ENCODE results near the gene GNB3.

Gene GNB3

DNA sequence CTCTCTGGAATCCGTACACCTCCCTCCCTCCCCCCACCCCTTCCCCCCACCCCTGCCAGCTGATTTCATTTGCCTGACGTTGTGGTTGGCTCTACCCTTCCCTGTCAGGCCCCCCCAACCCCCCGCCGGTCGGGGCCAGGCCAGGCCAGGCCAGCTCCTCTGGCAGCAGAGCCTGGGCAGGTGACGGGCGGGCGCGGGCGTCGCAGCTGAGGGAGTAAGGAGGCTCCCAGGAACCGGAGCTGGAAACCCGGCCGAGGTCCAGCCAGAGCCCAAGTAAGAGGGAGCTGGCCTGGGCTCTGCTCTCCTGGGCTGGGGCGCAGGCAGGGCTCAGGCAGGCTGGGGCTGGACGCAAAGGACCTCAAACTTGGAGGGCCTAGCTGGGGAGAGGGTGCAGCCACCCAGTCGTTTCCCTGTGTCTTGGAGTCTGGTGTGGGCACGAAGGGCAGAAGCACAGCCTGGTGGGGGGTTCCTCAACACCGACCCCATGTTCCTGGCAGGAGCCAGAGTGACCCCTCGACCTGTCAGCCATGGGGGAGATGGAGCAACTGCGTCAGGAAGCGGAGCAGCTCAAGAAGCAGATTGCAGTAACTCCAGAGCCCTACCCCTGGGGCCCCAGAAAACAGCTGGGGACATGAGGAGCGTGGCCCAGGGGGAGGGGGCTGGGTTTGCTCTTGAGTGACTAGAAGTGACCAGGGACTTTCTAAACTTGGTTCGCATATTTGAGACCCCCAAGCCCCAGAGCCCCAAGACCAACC, at the start of gene GNB3:
Gene GNB3, plus strand, starts transcription at position 165 of the 755 bp plus-strand sequence. Its CDS starts 363 bp downstream, at position 528.
- DNase-seq (ENCODE audit: low read depth), result no peak
- no peak within 1 kb of the TSS for H3K4me3 ChIP-seq (ENCODE audit: low read depth, low read length)

DNA sequence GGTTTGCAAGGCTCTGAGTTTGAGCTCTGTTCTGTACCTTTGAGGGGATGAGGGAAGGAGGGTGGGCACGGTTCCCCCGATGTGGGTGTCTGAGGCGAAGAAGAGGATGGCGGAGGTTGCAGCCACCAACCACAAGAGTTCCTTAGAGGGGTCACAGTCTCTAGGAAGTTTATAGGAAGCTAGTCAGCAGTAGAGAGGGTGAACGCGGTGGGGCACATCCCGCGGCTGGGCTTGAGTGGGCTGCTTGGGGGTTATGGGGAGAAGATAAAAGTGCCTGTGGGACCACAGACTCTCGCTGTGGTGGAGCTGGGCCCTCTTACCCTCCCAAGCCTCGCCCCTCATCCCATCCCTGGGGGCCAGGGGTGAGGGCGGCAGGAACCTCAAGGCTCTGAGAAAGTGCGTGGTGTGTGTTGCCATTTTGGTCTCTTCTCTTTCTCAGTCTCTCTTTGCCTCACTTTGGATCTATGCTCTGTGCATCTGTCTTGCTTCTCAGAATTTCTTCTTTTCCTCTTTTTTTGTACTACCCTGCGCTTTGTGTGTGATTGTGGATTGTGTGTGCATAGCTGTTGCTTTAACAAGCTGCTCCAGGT, 48.7 kb upstream of the GNB3 start:
- no peak for DNase-seq (ENCODE audit: low read depth)
- H3K4me3 ChIP-seq (ENCODE audit: low read depth, low read length), result no peak overlapping the region

DNA sequence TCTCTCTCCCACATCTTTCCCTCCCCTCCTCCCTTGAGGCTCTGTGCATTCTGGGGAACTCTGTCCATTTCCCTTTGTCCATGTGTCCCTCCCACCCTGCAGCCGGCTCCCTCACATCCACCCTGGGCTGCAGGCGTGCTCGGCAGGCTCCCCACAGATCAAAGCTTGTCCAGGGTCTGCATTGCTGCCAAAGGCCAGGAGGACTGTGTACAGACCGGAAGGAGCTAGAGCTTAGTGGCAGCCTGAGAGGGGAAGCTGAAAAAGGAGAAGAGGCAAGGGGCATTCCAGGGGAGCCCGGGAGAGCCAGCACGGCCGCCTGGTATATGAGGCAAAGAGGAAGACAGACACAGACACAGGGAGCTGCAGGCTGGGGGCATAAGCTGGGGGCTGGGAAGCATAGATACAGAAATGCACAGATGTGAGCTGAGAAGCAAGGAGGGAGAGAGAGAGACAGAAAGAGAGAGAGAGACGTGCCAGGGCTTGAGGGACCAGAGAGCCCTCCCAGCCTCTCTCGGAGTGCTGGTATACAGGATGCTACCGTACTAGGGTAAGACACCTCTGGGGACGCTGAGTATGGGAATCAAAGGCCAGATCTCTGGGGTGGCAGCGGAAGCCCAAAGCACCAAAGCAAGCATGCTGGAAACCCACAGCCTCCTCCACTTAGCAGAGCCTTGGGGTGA, 48.1 kb upstream of the GNB3 start:
- no peak for DNase-seq (ENCODE audit: low read depth)
- H3K4me3 ChIP-seq (ENCODE audit: low read depth, low read length), result no peak overlapping the region

DNA sequence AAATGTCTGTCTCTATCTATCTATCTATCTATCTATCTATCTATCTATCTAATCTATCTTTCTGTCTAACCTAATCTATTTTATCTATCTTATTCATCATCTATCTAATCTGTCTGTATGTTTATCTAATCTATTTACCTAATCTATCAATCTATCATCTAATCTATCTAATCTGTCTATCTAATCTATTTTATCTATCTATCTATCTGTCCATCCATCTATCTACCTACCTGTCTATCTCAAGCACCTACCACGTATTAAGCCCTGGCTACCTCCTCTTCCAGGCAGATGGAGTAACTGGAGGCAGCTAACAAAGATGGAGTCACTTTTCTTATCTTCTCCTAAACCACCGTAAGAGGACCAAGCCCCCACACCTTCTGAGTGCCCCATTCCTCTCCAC, 45.6 kb upstream of the GNB3 start:
- H3K4me3 ChIP-seq (ENCODE audit: low read depth, low read length), result no peak overlapping the region
- no peak for DNase-seq (ENCODE audit: low read depth)

DNA sequence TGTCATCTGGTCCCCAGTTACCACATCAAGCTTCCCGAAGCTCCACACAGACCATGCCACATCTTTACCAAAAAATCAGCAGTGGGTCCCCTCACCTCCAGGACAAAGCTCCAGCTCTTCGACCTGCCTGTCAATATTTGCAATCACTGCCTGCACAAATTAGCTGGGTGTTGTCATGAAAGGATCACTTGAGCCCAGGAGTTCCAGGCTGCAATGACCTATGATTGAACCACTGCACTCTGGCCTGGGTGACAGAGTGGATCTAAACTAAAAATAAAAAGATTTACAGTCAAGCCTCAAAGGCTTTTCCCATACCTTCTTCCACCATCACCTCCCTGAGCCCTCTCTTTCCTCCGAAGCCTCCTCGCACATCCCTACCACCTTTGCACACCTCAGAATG, 44.1 kb upstream of the GNB3 start:
- no peak for DNase-seq (ENCODE audit: low read depth)
- no peak overlapping the region for H3K4me3 ChIP-seq (ENCODE audit: low read depth, low read length)

DNA sequence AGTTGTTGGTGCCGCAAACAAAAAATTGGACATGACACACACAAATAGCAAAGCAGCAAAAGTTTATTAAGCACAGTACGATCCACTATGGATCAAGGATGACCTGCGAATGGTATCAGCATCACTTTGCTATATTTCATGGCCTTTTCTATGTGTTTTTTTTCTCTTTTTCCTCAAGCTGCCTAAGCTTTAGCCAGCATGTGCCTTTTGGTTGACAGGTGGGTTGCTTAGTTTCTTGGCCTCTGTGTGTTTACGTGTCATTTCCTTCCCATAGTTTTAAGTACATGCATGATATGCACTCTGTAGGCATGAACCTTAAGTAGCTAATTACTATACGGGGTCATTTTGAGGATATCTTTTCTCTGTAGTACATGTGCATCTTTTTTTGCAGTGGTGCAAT, 41.6 kb upstream of the GNB3 start:
- no peak for DNase-seq (ENCODE audit: low read depth)
- no peak overlapping the region for H3K4me3 ChIP-seq (ENCODE audit: low read depth, low read length)

DNA sequence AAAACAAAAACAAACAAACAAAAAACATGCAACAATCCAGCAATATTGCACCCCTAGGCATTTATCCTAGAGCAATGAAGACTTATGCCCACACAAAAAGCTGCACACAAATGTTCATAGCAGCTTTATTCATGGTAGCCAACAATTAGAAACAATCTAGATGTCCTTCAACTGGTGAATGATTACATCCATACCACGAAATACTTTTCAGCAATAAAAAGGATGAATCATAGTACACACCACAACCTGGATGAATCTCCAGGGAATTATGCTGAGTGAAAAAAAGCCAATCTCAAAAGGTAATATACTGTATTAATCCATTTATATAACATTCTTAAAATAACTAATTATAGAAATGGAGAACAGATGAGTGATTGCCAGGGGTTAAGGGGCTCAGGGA, 33.6 kb upstream of the GNB3 start:
- no peak overlapping the region for H3K4me3 ChIP-seq (ENCODE audit: low read depth, low read length)
- DNase-seq (ENCODE audit: low read depth), result no peak

DNA sequence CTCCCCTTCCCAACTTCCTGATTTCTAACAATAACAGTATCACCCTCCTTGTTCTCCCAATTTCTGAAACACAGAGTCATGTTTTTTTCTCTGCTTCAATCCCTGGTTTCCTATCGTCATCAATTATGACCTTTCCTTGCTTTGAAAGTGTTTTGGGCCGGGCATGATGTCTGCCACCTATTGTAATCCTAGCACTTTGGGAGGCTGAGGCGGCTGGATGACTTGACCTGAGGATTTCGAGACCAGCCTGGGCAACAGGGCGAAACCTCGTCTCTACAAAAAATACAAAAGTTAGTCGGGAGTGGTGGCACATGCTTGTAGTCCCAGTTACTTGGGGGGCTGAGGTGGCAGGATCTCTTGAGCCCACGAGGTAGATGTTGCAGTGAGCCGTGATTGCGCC, 31.7 kb upstream of the GNB3 start:
- H3K4me3 ChIP-seq (ENCODE audit: low read depth, low read length), result no peak overlapping the region
- DNase-seq (ENCODE audit: low read depth), result no peak

DNA sequence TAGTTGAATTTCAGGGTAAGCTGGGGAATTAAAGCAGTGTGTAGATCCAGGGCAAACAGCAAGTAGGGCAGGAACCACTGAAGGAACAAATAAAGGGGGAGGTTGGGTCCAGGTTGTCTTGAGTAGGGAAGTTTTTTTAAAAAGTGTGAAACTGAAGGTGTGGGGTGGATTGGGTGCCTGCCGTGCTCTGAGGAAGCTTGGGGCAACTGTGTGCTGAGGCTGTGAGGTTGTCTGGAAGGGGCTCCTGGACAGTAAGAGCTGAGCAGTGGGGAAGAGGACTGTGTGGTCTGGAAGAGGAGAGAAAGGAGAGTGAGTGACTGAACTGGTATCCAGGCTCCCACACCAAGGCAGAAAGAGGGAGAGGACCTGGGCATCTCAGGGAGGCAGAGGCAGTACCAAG, 30.0 kb upstream of the GNB3 start:
- DNase-seq (ENCODE audit: low read depth), result no peak
- no peak overlapping the region for H3K4me3 ChIP-seq (ENCODE audit: low read depth, low read length)

DNA sequence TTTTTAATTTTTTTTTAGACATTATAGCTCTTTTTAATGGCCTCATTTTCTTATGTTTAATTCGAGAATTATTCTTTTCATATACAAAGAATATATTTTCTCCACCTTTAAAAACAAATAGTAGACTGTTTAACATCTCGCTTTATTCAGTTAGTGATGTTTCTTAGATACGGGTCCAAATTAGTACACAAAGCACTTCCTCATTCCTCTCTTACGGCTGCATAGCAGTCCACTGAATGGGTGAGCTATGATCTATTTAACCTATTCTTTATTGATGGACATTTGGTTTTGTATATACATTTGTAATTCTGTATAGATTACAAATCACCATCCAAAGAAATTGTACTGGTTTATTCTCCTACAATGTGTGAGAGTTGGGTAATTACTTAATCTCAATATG, 27.4 kb upstream of the GNB3 start:
- DNase-seq (ENCODE audit: low read depth), result no peak
- H3K4me3 ChIP-seq (ENCODE audit: low read depth, low read length), result no peak overlapping the region

DNA sequence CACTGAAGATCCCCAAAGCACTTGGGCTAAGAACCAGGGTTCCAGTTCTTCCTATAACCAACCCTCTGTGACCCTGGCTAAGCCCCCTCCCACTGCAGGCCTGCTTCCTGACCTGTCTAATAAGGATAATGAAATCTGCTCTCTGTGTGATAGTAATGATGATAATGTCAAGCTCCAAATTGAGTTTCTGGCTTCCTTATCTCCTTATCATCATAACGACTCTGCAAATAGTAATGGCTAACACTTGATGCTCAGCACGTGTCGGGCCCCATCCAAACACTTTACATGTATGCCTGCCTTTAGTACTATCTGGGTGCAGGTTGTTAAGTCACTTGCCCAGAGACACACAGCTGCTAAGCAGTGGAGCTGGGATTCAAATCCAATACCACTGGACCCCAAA, 24.1 kb upstream of the GNB3 start:
- no peak overlapping the region for H3K4me3 ChIP-seq (ENCODE audit: low read depth, low read length)
- no peak for DNase-seq (ENCODE audit: low read depth)

DNA sequence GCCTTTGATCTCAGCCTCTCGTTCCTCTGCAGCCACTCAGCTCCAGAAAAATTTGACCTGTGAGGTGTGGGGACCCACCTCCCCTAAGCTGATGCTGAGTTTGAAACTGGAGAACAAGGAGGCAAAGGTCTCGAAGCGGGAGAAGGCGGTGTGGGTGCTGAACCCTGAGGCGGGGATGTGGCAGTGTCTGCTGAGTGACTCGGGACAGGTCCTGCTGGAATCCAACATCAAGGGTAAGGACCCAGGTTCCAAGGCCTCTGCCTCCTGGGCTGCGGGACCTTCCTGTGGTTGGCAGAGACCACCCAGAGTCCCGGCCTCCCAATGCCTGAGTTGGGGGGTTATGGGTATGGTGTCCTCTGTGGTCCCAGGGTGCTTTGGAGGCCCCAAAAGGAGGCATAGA, 23.6 kb upstream of the GNB3 start:
- H3K4me3 ChIP-seq (ENCODE audit: low read depth, low read length), result no peak overlapping the region
- DNase-seq (ENCODE audit: low read depth), result no peak

DNA sequence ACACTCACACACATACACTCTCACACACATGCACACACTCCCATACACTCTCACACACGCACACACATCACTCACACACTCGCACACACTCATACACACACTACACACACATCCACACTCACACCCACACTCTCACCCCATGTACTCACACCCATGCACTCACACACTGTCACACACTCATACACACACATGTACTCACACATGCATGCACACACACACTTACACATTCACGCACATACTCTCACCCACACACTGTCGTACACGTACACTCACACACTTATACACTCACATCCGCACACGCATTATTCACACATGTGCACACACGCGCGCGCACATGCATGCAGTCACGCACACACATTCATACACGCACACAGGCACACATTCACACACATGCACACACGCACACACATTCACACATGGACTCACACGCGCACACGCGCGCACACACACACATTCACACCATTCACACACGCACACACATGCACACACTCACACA, 23.0 kb upstream of the GNB3 start:
- H3K4me3 ChIP-seq (ENCODE audit: low read depth, low read length), result no peak overlapping the region
- DNase-seq (ENCODE audit: low read depth), result no peak

DNA sequence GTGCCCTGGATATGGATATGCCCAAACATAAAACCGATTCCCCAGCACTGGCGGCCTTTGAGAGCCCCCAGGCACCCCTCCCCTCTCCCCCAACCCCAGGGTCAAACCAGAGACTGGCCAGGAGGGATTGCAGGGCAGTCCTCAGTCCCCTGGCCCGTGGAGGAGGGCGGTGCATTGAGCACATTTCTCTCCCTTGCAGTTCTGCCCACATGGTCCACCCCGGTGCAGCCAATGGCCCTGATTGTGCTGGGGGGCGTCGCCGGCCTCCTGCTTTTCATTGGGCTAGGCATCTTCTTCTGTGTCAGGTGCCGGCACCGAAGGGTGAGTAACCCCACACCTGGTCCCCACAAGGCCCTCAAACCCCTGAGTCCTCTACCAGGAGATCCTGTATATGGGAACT, 22.5 kb upstream of the GNB3 start:
- H3K4me3 ChIP-seq (ENCODE audit: low read depth, low read length), result no peak overlapping the region

DNA sequence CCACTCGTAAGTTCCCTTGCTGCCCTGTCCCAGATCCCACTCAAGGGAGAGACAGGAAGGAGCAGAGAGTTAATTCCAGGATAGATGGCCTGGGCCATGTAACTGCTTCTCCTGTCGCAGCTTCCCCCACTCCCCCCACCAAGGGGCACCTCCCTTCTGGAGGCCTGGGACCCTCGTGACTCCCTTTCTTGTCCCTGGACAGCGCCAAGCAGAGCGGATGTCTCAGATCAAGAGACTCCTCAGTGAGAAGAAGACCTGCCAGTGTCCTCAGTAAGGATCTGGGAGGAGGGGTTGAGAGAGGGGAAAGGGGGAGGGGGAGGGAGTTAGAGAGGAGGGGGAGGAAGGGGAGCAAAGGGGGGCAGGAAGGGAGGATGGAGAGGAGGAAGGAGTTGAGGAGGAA, 22.1 kb upstream of the GNB3 start:
- DNase-seq (ENCODE audit: low read depth), result no peak
- no peak overlapping the region for H3K4me3 ChIP-seq (ENCODE audit: low read depth, low read length)

More for the DNA sequence above, 22.5 kb upstream of the GNB3 start:
- no peak for DNase-seq (ENCODE audit: low read depth)

DNA sequence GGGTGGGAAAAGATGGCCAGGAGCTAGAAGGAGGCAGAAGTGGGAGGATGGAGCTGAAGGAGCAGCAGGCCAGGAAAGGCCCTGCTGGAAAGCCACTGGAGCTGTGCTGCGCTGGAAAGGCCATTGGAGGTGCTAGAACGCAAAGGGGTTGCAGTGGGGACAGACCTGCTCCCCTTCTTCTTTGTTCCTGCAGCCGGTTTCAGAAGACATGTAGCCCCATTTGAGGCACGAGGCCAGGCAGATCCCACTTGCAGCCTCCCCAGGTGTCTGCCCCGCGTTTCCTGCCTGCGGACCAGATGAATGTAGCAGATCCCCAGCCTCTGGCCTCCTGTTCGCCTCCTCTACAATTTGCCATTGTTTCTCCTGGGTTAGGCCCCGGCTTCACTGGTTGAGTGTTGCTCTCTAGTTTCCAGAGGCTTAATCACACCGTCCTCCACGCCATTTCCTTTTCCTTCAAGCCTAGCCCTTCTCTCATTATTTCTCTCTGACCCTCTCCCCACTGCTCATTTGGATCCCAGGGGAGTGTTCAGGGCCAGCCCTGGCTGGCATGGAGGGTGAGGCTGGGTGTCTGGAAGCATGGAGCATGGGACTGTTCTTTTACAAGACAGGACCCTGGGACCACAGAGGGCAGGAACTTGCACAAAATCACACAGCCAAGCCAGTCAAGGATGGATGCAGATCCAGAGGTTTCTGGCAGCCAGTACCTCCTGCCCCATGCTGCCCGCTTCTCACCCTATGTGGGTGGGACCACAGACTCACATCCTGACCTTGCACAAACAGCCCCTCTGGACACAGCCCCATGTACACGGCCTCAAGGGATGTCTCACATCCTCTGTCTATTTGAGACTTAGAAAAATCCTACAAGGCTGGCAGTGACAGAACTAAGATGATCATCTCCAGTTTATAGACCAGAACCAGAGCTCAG, 21.4 kb upstream of the GNB3 start:
- no peak overlapping the region for H3K4me3 ChIP-seq (ENCODE audit: low read depth, low read length)
- DNase-seq (ENCODE audit: low read depth), result no peak

DNA sequence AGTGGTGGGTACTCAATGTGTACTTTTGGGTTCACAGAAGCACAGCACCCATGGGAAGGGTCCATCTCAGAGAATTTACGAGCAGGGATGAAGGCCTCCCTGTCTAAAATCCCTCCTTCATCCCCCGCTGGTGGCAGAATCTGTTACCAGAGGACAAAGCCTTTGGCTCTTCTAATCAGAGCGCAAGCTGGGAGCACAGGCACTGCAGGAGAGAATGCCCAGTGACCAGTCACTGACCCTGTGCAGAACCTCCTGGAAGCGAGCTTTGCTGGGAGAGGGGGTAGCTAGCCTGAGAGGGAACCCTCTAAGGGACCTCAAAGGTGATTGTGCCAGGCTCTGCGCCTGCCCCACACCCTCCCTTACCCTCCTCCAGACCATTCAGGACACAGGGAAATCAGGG, 20.6 kb upstream of the GNB3 start:
- DNase-seq (ENCODE audit: low read depth), result no peak

DNA sequence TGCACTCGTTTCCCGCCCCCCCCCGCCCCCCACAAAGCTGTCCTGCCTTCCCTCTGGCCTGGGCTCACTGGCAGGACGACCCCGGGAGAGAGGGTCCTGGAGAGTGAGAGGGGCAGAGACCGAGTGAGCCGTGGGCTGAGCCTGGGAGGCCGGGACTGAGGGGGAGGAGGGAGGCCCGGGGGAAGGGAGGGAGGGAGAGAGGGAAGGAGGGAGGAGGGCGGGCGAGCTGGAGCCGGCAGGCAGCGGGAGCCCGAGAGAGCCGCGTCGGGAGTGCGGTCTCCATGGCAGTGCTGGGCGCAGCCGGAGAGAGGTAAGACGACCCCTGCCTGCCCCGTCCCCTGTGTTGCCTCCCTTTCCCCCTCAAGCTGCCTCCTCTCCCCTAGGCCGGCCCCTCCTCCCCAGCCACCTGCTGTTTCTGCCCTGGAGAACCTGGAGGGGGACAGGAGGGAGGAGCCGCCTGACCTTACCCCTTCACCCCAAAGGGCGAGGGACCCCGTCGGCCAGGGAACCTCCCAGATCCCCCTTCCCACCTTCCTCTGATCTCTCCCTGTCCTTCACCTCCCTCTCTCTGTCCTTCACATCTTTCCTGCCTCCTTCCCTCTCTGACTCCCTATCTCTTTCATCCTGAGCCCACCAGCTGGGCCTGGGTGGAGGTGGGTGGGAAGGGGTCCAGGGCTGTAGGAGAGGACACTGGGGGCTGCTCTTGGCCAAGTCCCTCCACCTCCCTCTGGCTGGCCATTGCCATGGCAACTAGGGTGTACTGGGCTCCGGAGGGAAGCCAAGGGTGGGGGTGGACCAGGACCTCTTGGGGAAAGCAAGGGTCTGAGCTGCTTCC, 18.9 kb upstream of the GNB3 start, which contains the start of gene GPR162:
Gene GPR162, plus strand, starts transcription at position 231 of the 835 bp plus-strand sequence. CDS start 2,078 bp downstream, outside the sequence.
- DNase-seq (ENCODE audit: low read depth), result no peak
- peak within 1 kb of the TSS; percentile 52 for H3K4me3 ChIP-seq (ENCODE audit: low read depth, low read length)

More for the DNA sequence above, 20.6 kb upstream of the GNB3 start:
- H3K4me3 ChIP-seq (ENCODE audit: low read depth, low read length), result no peak overlapping the region
